SW480 (cell line): ENCODE measurements around the gene CDC14A.
A peak's percentile ranks its signal among the peaks of the same experiment; 100 is the strongest.
"Not testable (repeated sequence)": the region's sequence is repeated elsewhere in the genome, so short reads cannot be mapped to it uniquely, and the experiment has no call there.

ENCODE experiments used
- DNase-seq: peaks from one replicate; pipeline ENCODE4 v3.0.0-alpha.2; 2016; ENCODE audit warnings: low spot score

Gene CDC14A

DNA sequence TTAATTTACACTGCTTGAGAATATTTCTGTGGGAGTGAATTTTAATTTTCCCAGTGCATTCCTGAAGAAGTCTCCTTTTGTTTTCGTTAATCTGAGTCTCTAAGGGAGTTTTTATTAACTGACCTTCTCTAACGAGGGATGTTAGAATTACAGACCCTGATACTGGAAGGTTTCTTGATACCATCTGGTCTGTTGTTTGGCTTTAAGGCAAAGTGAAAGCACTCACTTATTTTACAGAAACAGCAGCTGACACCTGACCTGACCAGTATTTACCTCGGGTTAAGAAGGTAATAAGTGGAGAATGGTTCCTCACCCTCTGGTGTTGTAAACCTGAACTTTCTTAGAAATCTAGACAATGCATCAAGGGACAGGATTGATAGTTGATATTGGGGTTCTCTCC, 12.4 kb downstream of the CDC14A start:
- DNase-seq, result no peak

DNA sequence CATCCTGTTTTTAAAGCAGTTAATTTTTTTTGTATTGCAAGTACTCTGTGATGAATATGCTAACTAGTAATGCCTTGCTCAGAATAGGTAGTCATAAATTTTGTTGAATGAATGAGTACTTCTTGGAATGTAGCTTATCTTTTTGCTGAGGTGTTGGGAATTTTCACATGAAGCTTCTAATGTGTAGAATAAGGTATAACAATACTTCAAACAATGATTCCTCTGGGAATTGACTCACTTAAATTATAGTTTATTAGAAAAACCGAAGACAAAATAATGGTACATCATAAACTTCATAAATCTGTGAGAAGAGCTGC, 13.9 kb downstream of the CDC14A start:
- no peak for DNase-seq

DNA sequence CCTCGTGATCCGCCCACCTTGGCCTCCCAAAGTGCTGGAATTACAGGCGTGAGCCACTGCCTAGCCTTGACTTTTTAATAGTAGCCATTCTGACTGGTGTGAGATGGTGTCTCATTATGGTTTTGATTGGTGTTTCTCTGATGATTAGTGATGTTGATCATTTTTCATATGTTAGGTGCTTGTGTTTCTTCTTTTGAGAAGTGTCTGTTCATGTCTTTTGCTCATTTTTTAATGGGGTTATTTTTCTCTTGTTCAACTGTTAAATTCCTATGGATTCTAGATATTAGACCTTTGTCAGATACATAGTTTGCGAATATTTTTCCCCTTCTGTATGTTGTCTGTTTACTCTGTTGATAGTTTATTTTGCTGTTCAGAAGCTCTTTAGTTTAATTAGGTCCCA, 17.0 kb downstream of the CDC14A start:
- DNase-seq, result not testable (repeated sequence)

DNA sequence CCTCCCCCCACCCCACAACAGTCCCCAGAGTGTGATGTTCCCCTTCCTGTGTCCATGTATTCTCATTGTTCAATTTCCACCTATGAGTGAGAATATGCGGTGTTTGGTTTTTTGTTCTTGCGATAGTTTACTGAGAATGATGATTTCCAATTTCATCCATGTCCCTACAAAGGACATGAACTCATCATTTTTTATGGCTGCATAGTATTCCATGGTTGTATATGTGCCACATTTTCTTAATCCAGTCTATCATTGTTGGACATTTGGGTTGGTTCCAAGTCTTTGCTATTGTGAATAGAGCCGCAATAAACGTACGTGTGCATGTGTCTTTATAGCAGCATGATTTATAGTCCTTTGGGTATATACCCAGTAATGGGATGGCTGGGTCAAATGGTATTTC, 21.6 kb downstream of the CDC14A start:
- DNase-seq, result not testable (repeated sequence)

DNA sequence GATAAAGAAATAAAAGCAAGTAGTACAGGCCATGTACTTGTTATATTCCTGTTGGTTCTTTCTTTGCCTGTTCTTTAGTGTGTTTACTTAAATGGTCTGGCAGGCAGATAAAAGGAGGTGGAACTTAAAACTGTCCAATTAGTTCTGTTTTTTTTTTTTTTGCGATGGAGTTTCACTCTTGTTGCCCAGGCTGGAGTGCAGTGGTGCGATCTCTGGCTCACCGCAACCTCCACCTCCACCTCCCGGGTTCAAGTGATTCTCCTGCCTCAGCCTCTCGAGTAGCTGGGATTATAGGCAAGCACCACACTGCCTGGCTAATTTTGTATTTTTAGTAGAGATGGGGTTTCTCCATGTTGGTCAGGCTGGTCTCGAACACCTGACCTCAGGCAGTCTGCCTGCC, 24.6 kb downstream of the CDC14A start:
- not testable (repeated sequence) for DNase-seq

DNA sequence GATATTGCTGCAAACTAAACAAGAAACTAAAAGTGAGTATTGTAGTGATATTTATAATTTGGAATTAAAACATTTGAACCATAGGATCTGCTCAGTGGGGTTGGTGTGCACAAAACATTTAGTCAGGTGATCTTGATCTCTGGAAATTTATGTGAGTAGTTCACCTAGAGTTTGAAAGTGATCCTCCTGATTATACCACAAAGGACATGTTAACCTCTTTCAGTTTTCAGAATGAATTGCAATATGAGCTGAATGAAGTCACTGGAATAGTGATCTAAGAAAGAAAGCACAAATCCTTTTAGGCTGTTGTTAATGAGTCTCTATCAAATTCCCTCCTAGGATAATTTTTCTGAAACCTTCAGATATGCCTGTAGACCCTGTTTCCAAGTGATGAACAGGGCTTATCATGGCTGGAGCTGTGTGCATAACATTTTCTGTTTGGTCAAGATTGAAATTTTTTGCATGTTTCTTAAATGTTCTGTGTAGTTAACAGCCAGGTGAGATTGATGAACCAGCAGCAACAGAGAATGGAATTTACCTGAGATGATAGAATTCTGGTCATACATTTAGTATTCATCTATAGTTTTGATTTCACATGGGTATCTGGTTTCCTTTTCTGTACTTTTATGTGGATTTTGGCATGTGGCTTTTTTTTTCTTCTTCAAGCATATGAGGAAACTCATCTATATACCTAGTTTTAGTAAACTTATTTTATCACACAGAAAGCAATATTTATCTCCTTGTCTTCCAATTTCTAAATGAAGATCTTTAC, 25.5 kb downstream of the CDC14A start:
- DNase-seq, result no peak

DNA sequence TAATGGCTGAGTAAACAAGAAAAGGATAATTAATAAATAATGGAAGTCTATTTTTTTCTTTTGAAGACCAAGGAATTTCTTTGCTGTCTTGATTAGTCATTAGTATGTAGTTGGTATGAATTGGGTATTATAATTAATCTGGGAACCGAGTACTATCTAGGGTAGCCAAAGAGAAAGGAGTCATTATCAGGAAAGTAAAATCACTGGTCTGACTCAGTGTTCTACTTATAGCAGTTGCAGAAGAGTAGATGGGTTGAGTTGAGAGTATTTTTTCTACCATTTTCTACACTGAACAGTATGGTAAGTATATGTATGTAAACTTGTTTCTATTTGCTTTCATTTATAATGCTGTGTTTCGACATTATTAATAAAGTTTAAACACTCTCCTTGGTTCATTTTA, 26.6 kb downstream of the CDC14A start:
- no peak for DNase-seq

DNA sequence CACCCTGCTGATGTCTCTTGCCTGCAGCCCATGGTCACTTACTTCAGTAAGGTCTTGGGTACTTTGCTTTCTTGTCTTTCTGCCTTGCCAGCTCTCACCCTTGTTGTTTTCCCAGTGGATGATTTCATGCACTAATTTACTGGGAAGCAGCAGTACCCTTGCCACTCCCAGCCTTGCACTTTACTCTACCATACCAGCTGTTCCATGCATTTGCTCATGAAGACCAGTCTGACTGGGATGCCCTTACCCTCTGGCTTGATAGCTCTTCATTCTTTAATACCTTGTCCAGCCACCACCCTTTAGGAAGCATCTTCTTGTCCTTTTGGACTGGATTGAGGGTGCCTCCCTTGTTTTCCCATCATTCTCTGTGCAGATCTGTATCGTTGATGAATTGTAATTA, 28.3 kb downstream of the CDC14A start:
- DNase-seq, result no peak

DNA sequence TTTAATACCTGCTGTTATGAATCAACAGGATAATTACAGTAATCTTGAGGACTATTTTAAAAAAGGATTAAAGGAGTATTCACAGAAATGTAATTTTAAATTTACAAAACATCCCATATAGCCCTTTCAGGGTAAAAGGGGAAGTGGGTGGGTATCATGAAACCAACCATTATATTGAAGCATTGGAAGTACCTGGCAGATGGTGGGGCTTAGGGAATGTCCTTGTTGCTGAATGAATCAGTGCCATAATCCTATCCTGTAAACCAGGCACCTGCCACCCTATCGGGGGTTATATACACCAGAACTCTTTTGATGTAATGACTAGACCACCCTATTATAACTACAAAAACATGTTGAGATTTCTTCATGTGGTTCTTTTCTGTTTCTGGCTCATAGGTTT, 30.4 kb downstream of the CDC14A start:
- DNase-seq, result no peak

DNA sequence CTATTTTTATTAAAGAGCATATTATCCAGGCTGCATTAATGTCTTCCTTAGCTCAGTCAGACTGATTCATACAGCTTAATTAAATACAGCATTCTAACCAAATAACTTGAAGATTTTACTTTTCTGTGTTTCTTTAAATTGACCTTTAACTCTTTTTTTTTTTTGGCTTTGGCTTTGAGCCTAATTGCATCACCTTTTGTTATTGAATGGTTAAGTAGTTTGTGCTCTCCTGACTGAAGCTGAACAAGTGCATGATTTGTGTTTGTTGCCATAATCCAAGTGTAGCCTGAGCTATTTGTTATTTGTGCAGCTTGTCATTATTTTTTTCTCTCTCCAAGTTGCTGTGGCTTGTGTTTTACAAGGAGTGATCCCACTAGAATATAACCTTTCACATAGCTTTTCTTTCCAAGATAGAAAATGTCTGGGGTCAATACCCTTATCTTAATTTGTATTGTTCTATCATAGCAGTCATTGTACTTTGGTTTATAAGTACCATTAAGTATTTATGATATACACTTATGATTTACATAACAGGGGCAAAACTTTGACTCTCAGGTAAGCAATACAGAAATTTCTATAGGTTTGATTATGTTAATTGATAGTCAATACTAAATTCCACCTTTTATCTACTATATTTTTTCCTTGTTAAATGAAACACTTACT, 31.6 kb downstream of the CDC14A start:
- no peak for DNase-seq

DNA sequence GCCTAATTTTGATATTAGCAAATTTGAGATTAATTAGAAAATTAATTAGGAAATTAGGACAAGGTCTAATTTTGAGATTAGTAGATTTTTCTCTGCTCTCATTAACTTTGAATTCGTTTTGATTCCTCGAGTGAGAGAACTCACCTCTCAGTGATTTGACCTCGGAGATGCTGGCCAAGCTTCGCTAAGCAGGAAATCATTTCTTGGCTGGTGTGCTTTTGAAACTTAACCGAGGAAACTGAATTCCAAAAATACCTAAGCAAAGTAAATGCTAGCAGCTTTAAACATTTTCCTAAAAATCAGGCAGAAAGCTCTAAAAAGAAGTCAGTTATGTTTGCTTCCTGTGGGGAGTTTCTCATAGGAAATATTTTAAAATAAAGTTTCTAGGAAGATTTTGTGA, 34.9 kb downstream of the CDC14A start:
- no peak for DNase-seq

DNA sequence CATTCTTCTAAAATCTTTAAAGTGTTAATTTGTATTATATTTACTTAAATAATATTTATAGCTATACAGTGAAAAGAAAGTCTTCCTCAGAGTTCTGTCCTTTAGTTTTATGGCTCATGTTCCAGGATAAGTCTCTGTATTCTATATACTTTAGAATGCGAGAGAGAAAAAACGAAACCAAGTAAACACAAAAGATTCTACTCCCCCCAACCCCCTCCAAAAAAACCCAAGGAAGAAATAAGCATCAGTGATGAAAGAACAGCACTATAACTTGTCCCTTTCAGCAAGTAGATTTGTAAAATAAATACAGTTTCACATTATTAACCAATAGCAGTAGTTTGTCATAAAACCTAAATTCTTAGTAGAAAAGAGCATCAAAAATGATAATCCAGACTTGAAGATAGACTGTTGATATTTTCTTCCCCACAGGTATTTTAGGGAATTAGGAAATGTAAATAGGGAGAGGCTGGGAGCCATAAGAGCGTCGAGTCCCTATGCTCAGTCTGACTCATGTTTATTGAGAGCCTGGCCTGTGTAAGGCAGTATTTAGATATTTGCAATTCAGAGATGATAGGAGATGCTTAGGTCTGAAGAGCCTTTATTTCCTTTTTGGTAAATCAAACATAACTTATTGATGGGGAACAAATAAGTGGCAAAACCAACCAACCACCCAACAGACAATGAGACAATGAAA, 35.5 kb downstream of the CDC14A start:
- DNase-seq, result no peak

DNA sequence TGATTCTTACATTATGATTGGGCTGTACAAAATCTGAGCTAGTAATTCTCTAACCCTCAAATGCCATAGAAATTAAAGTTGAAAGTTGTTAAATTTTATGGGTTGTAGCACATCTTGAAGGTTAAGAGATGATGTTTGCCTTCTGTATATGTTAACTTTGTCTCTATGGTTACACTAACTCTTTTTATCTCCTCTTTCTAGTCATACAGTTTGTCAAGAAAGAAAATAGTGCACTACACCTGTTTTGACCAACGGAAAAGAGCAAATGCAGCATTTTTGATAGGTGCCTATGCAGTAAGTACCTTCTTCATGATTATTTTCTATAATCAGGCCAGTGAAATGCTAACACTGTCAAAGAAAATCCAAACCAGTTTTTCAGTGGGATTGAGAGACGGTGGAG, 38.2 kb downstream of the CDC14A start:
- no peak for DNase-seq

DNA sequence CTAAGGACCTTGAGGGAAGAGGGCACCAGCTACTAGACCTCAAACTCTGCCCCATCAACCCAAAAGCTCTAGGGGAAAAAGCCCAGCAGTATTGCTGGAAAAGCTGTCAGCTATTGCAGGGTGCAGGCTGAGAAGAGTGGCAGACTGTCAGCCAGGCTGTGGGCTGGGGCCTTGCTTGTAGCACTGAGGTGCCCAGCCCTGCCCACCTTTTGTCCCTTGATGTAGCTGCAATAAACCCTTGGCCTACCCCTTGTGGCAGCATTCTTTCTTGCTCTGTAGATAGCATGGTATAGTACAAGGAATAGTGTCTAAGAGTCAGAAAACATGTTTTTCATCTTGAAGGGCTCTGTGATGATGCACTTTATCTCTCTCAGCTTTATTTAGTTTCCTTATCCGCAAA, 39.4 kb downstream of the CDC14A start:
- no peak for DNase-seq

DNA sequence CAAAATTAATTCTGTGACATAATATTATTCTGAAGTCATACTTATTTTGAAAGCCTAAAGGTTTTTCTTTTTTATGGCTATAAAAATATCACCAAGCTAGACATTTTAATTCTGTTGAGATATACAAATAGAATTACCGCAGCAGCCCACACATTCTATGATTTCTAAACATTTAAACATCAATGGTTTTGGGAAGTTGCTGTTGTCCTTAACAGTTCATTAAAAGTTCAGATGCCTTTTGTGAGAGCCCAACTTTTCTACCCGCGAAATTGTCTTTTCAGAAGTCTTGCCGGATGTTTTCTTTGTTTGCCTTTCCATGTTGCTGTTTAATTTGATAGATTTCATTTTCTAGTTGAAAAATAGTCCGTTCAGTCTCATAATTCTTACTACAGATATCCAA, 40.5 kb downstream of the CDC14A start:
- DNase-seq, result no peak

DNA sequence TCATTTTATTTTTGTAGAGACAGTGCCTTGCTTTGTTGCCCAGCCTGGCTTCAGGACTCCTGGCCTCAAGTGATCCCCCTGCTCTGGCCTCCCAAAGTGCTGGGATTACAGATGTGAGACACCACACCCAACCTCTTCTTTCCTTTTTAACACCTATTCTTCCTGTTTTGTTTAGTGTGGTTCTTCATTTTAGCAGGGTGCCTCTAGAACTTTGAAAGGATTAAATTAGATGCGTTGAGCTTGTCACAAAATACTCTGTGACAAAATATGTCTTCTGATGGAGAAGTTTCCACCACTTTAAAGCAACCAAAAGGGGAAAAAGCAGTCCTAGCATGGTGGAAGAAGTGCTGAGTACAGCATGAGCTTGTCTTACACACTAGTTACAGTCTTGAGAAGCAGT, 42.0 kb downstream of the CDC14A start:
- no peak for DNase-seq

DNA sequence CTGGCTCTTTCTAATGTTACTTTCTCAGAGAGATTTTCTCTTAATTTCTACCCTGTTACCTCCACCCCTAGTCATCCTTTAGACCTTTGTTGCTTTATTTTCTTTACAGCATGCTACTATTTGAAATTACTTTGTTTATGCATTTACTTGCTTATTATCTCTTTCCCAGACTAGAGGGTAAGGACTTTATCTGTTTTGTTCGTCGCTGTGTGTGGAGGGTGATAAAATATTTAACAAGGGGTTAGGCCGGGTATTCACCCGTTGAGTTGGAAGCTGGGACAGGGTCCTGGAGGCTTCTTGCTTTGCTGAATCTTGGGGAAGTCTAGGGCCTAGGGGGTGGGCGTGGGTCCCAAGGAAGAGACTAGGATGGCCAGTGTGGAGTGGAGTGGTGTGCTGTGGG, 43.6 kb downstream of the CDC14A start:
- no peak for DNase-seq

DNA sequence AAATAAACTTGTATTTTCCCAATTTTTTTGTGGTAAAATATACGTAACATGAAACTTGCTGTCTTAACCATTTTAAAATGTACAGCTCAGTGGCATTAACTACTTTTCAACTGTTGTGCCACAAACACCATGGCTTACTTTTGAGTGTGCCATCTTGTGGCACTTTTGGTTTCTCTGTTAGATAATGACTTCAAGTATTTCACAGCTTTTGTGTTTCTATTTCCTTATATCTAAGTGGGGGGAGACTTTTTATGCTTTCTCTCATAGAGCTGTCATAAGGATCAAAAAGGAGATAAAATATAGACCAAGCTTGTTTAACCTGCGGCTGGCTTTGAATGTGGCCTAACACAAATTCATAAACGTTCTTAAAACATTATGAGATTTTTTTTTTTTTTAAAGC, 44.3 kb downstream of the CDC14A start:
- DNase-seq, result no peak

DNA sequence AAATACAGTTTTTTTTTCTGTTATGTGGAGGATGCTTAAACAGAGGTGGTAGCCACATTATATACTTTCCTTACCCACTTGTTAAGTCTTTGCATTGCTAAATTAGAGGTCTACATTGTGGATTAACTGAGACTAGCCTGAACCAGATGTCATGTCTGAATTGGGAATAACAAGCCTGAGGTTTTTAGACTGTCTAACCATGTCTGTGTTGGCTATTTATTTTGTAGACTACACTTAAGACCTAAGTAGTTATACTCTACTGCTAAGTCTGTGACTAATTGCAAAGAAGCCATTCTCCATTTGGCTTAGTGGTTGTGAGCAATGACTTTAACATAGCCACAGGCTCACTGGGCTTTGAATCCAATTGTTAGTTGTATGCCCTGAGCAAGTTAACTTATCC, 45.4 kb downstream of the CDC14A start:
- no peak for DNase-seq

DNA sequence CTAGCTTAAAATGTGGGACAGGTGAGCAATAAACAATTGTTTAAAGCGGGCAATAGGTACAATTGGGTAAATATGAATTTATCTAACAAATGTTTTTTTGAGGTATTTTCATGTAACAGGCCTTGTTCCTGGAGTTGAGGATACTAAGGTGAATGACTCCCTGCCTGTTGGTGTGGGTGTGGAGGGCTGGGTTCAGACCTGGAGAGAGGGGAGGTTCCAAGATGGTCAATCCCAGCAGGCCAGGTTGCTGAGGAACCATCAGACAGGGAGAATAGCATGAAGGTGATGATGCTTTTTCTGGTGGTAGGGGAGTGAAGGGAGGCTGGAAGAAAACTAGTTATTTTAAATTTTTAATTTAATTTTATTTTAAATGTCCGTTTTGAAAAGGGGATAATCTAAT, 46.3 kb downstream of the CDC14A start:
- DNase-seq, result no peak

DNA sequence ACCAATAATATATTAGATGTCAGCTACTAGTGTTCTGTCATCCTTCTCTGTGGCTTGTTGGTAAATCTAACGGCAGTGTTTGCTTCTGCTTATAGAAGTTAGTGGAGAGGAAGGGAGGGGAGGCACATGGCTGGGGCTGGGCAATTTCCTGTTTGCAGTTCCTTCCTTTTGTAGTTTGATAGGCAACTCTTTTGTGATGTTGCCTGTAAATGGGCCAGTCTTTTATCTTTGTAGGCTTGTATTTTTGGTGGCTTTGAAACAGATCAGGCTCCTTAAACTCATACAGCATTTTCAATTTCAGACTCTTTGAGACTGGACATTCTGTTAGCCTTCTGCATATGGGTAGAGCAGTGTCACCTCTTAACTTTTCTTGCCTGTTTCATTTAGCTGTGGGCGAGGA, 48.1 kb downstream of the CDC14A start:
- peak; percentile 8 for DNase-seq

DNA sequence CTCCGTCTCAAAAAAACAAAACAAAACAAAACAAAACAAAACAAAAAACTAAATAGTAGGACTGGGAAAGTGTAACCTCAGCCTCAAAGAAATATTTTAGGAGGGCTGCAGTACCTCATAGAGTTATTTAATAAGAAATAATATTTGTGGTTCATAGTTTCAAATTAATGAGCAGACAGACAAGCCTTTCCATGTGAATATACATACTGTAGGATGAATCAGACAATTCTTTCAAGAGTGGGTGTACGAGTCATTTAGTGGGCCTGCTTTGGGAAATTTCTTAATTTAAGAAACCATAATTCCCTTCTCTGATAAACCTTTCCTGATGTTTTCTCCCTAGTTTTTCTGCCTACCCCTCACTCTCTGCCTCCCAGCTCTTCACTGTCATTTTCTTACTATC, 52.5 kb downstream of the CDC14A start:
- DNase-seq, result no peak

DNA sequence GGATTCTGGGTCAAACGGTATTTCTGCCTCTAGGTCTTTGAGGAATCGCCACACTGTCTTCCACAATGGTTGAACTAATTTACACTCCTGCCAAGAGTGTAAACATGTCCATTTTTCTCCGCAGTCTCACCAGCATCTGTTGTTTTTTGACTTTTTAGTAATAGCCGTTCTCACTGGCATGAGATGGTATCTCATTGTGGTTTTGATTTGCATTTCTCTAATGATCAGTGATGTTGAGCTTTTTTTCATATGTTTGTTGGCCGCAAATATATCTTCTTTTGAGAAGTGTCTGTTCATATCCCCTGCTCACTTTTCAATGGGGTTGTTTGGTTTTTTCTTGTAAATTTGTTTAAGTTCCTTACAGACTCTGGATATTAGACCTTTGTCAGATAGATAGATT, 53.6 kb downstream of the CDC14A start:
- not testable (repeated sequence) for DNase-seq

DNA sequence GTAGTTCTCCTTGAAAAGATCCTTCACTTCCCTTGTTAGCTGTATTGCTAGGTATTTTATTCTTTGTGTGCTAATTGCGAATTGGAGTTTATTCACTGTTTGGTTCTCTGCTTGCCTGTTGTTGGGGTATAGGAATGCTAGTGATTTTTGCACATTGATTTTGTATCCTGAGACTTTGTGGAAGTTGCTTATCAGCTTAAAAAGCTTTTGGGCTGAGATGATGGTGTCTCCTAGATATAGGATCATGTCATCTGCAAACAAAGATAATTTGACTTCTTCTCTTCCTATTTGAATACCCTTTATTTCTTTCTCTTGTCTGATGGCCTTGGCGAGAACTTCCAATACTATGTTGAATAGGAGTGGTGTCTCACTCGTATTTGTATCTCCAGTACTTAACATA, 55.1 kb downstream of the CDC14A start:
- not testable (repeated sequence) for DNase-seq
